Measurements from ENCODE around the gene MPHOSPH9. TPM values are rescaled to one million over a fixed set of nuclear protein-coding genes. Genes with fewer than 3 reads are reported as not detected.
"Not testable (repeated sequence)": the region's sequence is repeated elsewhere in the genome, so short reads cannot be mapped to it uniquely, and the experiment has no call there.

MPHOSPH9 gene
- total RNA-seq, 4 donors from 2014 or later: 14.0 to 44.3 (median 14.3) TPM

DNA sequence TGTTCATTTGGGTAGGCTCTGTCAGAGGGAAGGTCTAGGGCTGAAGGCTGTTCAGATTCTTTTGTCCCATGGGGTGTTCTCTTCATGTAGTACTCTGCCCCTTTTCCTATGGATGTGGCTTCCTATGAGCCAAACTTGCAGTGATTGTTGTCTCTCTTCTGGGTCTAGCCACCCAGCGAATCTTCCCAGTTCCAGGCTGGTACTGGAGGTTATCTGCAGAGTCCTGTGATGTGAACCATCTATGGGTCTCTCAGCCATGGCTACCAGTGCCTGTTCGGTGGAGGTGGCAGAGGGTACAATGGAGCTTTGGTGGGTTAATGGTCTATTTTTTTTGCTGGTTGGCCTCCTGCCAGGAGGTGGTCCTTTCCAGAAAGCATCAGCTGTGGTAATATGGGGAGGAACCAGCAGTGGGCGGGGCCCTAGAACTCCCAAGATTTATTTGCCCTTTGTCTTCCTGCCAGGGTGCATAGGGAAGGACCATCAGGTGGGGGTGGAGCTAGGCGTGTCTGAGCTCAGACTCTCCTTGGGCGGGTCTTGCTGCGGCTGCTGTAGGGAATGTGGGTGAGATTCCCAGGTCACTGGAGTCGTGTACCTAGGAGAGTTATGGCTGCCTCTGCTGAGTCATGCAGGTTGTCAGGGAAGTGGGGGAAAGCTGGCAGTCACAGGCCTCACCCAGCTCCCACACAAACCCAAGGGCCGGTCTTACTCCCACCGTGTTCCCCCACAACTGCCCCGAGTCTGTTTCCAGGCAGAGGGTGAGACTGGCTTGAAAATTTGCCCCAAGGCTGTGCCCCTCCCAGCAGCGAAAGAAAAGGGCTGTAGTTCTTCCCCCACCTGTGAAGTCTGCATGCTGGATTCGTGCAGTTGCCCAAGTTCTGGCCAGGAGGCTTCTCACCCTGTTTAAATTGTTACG, 17.8 kb upstream of the MPHOSPH9 start:
- DNase-seq (ENCODE audit: low spot score in 2 of 2): no peak
- peak overlapping the region; percentile 85 for H3K27ac ChIP-seq
- 52% methylated on average over 13 of the region's 13 CpGs for WGBS
- H3K4me3 ChIP-seq: no peak overlapping the region
- H3K4me1 ChIP-seq: peaks cover 47% of the 10 kb centered on the region
- peaks cover 19% of the 10 kb centered on the region for H3K36me3 ChIP-seq
- no peaks in the 10 kb centered on the region for H3K27me3 ChIP-seq
- TF ChIP-seq, protein P1, sequence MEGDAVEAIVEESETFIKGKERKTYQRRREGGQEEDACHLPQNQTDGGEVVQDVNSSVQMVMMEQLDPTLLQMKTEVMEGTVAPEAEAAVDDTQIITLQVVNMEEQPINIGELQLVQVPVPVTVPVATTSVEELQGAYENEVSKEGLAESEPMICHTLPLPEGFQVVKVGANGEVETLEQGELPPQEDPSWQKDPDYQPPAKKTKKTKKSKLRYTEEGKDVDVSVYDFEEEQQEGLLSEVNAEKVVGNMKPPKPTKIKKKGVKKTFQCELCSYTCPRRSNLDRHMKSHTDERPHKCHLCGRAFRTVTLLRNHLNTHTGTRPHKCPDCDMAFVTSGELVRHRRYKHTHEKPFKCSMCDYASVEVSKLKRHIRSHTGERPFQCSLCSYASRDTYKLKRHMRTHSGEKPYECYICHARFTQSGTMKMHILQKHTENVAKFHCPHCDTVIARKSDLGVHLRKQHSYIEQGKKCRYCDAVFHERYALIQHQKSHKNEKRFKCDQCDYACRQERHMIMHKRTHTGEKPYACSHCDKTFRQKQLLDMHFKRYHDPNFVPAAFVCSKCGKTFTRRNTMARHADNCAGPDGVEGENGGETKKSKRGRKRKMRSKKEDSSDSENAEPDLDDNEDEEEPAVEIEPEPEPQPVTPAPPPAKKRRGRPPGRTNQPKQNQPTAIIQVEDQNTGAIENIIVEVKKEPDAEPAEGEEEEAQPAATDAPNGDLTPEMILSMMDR (IDR thresholded peaks at IDR 0.05): no peak
- no peak for TF ChIP-seq EP300 (IDR thresholded peaks at IDR 0.05)
- no peaks in the 10 kb centered on the region for H3K9me3 ChIP-seq

DNA sequence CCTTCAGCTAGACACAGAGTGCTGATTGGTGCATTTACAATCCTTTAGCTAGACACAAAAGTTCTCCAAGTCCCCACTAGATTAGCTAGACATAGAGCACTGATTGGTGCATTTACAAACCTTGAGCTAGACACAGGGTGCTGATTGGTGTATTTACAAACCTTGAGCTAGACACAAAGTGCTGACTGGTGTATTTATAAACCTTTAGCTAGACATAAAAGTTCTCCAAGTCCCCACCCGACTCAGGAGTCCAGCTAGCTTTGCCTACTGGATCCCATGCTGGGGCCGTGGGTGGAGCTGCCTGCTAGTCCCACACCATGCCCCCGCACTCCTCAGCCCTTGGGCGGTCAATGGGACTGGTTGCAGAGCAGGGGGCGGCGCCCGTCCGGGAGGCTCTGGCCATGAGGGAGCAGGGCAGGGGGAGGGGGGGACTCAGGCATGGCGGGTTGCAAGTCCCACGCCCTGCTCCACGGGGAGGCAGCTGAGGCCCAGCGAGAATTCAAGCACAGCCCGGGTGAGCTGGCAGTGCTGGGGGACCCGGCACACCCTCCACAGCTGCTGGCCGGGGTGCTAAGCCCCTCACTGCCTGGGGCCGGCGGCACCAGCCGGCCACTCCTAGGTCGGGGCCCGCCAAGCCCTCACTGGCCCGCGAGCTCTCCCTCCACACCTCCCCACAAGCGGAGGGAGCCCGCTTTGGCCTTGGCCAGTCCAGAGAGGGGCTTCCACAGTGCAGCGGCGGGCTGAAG, 16.2 kb upstream of the MPHOSPH9 start:
- not testable (repeated sequence) for DNase-seq (ENCODE audit: low spot score in 2 of 2); H3K4me3 ChIP-seq; H3K27me3 ChIP-seq; H3K36me3 ChIP-seq; H3K9me3 ChIP-seq; H3K27ac ChIP-seq
- peaks cover 40% of the 10 kb centered on the region for H3K4me1 ChIP-seq
- WGBS: 85% methylated on average over 13 of the region's 26 CpGs

DNA sequence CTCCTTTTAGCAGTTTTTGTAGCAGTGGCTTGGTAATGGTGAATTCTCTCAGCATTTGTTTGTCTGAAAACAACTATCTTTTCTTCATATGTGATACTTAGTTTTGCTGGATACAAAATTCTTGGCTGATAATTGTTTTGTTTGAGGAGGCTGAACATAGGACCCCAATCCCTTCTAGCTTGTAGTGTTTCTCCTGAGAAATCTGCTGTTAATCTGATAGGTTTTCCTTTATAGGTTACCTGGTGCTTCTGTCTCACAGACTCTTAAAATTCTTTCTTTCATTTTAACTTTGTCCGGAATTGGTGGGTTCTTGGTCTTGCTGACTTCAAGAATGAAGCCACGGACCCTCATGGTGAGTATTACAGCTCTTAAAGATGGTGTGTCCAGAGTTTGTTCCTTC, 15.2 kb upstream of the MPHOSPH9 start:
- H3K4me3 ChIP-seq; H3K27me3 ChIP-seq; DNase-seq (ENCODE audit: low spot score in 2 of 2); H3K36me3 ChIP-seq; H3K9me3 ChIP-seq; H3K27ac ChIP-seq: not testable (repeated sequence)
- WGBS: 98% methylated on average over 2 of the region's 2 CpGs
- peaks cover 29% of the 10 kb centered on the region for H3K4me1 ChIP-seq

DNA sequence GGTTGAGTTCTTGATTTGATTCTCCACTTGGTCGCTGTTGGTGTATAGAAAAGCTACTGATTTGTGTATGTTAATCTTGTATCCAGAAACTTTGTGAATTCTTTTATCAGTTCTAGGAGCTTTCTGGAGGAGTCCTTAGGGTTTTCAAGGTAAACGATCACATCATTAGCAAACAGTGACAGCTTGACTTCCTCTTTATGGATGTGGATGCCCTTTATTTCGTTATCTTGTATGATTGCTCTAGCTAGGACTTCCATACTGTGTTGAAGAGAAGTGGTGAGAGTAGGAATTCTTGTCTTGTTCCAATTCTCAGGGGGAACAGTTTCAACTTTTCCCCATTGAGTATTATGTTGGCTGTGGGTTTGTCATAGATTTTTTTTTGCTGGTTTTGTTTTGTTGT, 12.7 kb upstream of the MPHOSPH9 start:
- WGBS: 93% methylated on average over 3 of the region's 3 CpGs

DNA sequence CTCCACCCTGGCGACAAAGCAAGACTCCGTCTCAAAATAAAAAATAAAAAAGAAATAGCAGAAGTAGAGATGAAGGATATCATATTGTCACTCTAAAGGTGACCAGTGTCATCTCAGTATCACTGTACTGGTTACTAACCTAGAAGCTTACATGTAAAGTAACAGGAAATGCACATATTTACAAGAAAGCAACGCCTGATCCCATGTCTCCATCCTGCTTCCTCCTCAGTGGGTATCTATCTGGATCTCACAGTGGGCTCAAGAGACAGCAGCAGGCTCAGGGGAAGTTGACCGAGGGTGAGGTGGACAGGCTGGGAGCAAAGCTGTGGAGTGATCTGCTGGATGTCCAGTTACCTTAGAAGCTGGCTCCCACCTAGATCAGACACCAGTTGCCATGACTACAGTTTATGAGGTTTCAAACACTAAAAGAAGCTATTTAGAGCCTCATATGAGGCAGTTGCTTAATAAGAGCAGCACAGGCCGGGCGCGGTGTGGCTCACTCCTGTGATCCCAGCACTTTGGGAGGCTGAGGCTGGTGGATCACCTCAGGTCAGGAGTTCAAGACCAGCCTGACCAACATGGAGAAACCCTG, 10.8 kb upstream of the MPHOSPH9 start:
- TF ChIP-seq POLR2AphosphoS5 (IDR thresholded peaks at IDR 0.05) (no peak), EP300 (IDR thresholded peaks at IDR 0.05) (no peak), POLR2A (IDR thresholded peaks at IDR 0.05) (no peak)
- TF ChIP-seq, protein P1 (IDR thresholded peaks at IDR 0.05): no peak
- Histone ChIP-seq H3K4me1 (peaks cover 22% of the 10 kb centered on the region), H3K36me3 (no peaks in the 10 kb centered on the region), H3K27ac (no peak overlapping the region), H3K9me3 (no peaks in the 10 kb centered on the region), H3K4me3 (no peak overlapping the region), H3K27me3 (no peaks in the 10 kb centered on the region)
- no peak for DNase-seq (ENCODE audit: low spot score in 2 of 2)
- WGBS: 67% methylated on average over 4 of the region's 7 CpGs

More for the DNA sequence above, 12.7 kb upstream of the MPHOSPH9 start:
- Histone ChIP-seq H3K9me3 (no peaks in the 10 kb centered on the region), H3K27me3 (no peaks in the 10 kb centered on the region), H3K36me3 (no peaks in the 10 kb centered on the region), H3K27ac (no peak overlapping the region), H3K4me1 (peaks cover 20% of the 10 kb centered on the region), H3K4me3 (no peak overlapping the region)
- TF ChIP-seq, protein P1 (IDR thresholded peaks at IDR 0.05): no peak
- no peak for TF ChIP-seq EP300 (IDR thresholded peaks at IDR 0.05)
- DNase-seq (ENCODE audit: low spot score in 2 of 2): no peak

All from suprapubic skin (tissue), 4 donors.